T-cell (primary cell): ENCODE data around the gene OR7C1. TPM values are rescaled to one million over a fixed set of nuclear protein-coding genes. Genes with fewer than 3 reads are reported as not detected.

Experiments used
- ATAC-seq, 4 experiments: fragments of 200-7000 bp in 3 of 4; fragments of 150-1000 bp in 1 of 4; cut with Tn5 transposase; replicated peaks in 1 of 4; 1 replicate in 3 of 4; 2 replicates in 1 of 4; pipeline ENCODE4 v1.10.0; 2021; ENCODE audit warnings: moderate library complexity in 3 of 4, mild to moderate bottlenecking in 2 of 4, moderate number of reproducible peaks in 1 of 4
- CTCF ChIA-PET, 2 donors: fragments of 300-600 bp; sonication (Branson Sonifier 250); formaldehyde crosslinking; loops; one replicate each; lab custom pipeline; 2022; ENCODE audit warnings: antibody characterized with exemption in 2 of 2; lab: Charles Lee
- POLR2A ChIA-PET, 2 donors: fragments of 300-600 bp; sonication (Branson Sonifier 250); formaldehyde crosslinking; loops; one replicate each; lab custom pipeline; 2022; ENCODE audit warnings: antibody characterized with exemption in 2 of 2; lab: Charles Lee
- DNase-seq, 35 experiments: peaks; one replicate each; pipeline versions ENCODE4 v3.0.0 to v3.0.0-alpha.2; 2013 to 2023
- H3K27ac ChIP-seq: one replicate; pipeline ENCODE4 v1.5.1; 2013; ENCODE audit warnings: low read length
- H3K27me3 ChIP-seq, 2 experiments: replicated peaks in 1 of 2; 1 replicate in 1 of 2; 2 replicates in 1 of 2; pipeline versions ENCODE4 v1.6.1 to v1.7.0; 2013; ENCODE audit warnings: low read length in 1 of 2, mixed read lengths in 1 of 2; ENCODE audit not compliant: control insufficient read depth in 2 of 2, insufficient read depth in 2 of 2; ENCODE audit errors: extremely low read depth in 1 of 2
- H3K36me3 ChIP-seq, 2 donors: 1 replicate in 1 of 2; 2 replicates in 1 of 2; pipeline versions ENCODE4 v1.6.1 to v1.7.0; 2013; ENCODE audit warnings: low read length in 1 of 2; ENCODE audit not compliant: control insufficient read depth in 2 of 2, insufficient read depth in 1 of 2; ENCODE audit errors: extremely low read depth in 1 of 2
- H3K4me1 ChIP-seq, 2 experiments: 1 replicate in 1 of 2; 2 replicates in 1 of 2; pipeline versions ENCODE4 v1.6.1 to v1.7.0; 2013; ENCODE audit warnings: low read length in 2 of 2, mixed read lengths in 1 of 2; ENCODE audit not compliant: insufficient read depth in 2 of 2, control insufficient read depth in 1 of 2; ENCODE audit errors: extremely low read depth in 1 of 2
- H3K4me3 ChIP-seq, 2 donors: 1 replicate in 1 of 2; 2 replicates in 1 of 2; pipeline versions ENCODE4 v1.5.1 to v1.7.0; 2013; ENCODE audit warnings: mild to moderate bottlenecking in 2 of 2, low read length in 1 of 2, moderate library complexity in 1 of 2; ENCODE audit not compliant: control insufficient read depth in 1 of 2; ENCODE audit errors: extremely low read depth in 1 of 2
- H3K9me3 ChIP-seq: 2 replicates; pipeline ENCODE4 v1.7.0; 2013
- H3K27ac Mint-ChIP-seq, 2 donors: one replicate each; pipeline ENCODE4 v1.8.0; 2020 to 2021; ENCODE audit warnings: mild to moderate bottlenecking in 2 of 2, mixed read lengths in 2 of 2
- H3K27me3 Mint-ChIP-seq, 2 donors: one replicate each; pipeline ENCODE4 v1.8.0; 2021 to 2022; ENCODE audit warnings: mixed read lengths in 2 of 2
- H3K36me3 Mint-ChIP-seq: one replicate; pipeline ENCODE4 v1.8.0; 2021; ENCODE audit warnings: mixed read lengths
- H3K4me1 Mint-ChIP-seq, 3 donors: one replicate each; pipeline ENCODE4 v1.8.0; 2020 to 2022; ENCODE audit warnings: mixed read lengths in 3 of 3, mild to moderate bottlenecking in 1 of 3
- H3K4me3 Mint-ChIP-seq, 3 donors: one replicate each; pipeline ENCODE4 v1.8.0; 2020 to 2022; ENCODE audit warnings: mild to moderate bottlenecking in 3 of 3, mixed read lengths in 3 of 3, moderate library complexity in 3 of 3
- H3K9me3 Mint-ChIP-seq, 3 donors: one replicate each; pipeline ENCODE4 v1.8.0; 2020 to 2022; ENCODE audit warnings: mixed read lengths in 3 of 3
- WGBS: methylation state at CpG from one replicate; pipeline ENCODE4 v1.1.5; 2013; ENCODE audit warnings: missing lambda C conversion rate; ENCODE audit not compliant: insufficient coverage; 5-methylcytosine and 5-hydroxymethylcytosine counted together
- total RNA-seq, 35 experiments: library from RNA in 6 of 35; stranded (reverse) in 6 of 35; fragments of 120-200 nt in 1 of 35; gene quantifications; one replicate each; pipeline versions ENCODE4 v1.2.1 to v1.2.4 and lab custom pipeline; 2013 to 2026

Gene OR7C1
- total RNA-seq, 5 donors from 2014 or later (not counting 1 experiment from before 2014, with no cell fraction given), result not detected

DNA sequence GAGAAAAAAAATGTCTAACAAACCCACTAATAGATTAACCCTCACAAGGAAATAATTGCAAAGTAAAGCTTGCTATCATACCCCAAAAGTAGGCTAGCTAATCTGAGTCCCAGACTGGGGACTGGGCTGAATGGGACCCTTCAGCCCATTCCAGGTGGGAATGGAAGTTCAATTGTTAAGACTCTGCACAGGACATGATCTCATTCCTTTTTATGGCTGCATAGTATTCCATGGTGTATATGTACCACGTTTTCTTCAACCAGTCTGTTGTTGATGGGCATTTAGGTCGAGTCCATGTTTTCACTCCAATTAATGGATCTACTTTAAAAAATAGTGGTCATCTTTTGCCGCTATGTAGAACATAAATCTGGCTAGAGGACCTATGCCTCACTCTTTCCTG lies 17.9 kb downstream of the OR7C1 start:
- ChIA-PET POLR2A (no interaction called here), CTCF (no interaction called here)
- DNase-seq (no peak), ATAC-seq (no peak)
- Mint-ChIP-seq H3K27ac (no peak overlapping the region), H3K4me1 (no peaks in the 10 kb centered on the region), H3K9me3 (peaks cover 0 to 3% (median 0%) of the 10 kb centered on the region in 3 donors), H3K36me3 (no peaks in the 10 kb centered on the region), H3K4me3 (no peak overlapping the region), H3K27me3 (peaks cover 12 to 16% of the 10 kb centered on the region in 2 donors)
- Histone ChIP-seq H3K27me3 (peaks cover 0 to 7% of the 10 kb centered on the region in 2 experiments), H3K4me3 (no peak overlapping the region), H3K9me3 (no peaks in the 10 kb centered on the region), H3K36me3 (no peaks in the 10 kb centered on the region), H3K27ac (no peak overlapping the region), H3K4me1 (no peaks in the 10 kb centered on the region)
- WGBS, result 46% methylated on average over 2 of the region's 3 CpGs

DNA sequence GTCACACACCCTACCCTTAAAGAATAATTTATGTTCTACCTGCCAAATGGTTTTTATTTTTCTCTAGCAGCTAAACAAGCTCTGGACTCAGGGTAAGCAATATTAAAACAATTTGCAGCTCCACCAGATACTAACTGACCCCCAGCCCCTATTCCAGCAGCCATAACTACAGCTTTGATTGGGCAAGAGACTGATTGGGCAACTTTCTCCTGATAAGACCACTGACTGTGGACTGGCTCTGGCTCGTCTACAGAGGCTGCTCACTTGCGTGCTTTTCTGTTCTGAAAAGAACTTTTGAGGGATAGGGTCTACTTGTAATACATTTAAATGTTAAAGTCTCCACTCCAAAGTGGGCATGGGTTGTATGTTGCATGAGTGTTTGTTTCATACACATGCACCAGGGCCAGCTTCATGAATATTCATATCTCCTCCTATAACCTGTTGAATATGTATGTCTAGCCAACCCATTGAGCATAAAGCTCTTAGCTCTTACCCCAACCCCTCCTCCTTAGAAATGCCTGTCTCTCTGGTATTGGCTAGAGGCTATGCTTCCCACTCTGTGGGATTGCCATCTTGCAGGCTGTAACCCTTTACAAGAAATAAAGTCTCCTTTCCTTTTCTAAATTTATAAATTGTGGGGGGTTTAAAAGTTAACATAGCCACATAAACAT lies 19.9 kb downstream of the OR7C1 start:
- no peak overlapping the region for H3K27ac ChIP-seq
- Mint-ChIP-seq H3K27ac (no peak overlapping the region), H3K27me3 (peaks cover 6% of the 10 kb centered on the region in 2 donors), H3K4me1 (no peaks in the 10 kb centered on the region), H3K4me3 (no peak overlapping the region), H3K36me3 (no peaks in the 10 kb centered on the region), H3K9me3 (peaks cover 0 to 3% (median 0%) of the 10 kb centered on the region in 3 donors)
- H3K4me3 ChIP-seq, result no peak overlapping the region
- no peaks in the 10 kb centered on the region for H3K36me3 ChIP-seq
- H3K4me1 ChIP-seq, result no peaks in the 10 kb centered on the region
- ATAC-seq (no peak), DNase-seq (no peak)
- ChIA-PET POLR2A (no interaction called here), CTCF (no interaction called here)
- peaks cover 0 to 7% of the 10 kb centered on the region in 2 experiments for H3K27me3 ChIP-seq
- WGBS, result no CpG with 5 or more reads among the region's 2 CpGs
- no peaks in the 10 kb centered on the region for H3K9me3 ChIP-seq

GRCh38 chr19:14809272-14810057 lies 25.5 kb downstream of the OR7C1 start:
- H3K9me3 Mint-ChIP-seq, result no peaks in the 10 kb centered on the region
- no peaks in the 10 kb centered on the region for H3K36me3 Mint-ChIP-seq
- no peak for ATAC-seq
- H3K4me3 Mint-ChIP-seq, result no peak overlapping the region
- no peak overlapping the region for H3K27ac ChIP-seq
- 57% methylated on average over 5 of the region's 9 CpGs for WGBS
- DNase-seq, result no peak
- no peaks in the 10 kb centered on the region for H3K9me3 ChIP-seq
- no peak overlapping the region for H3K27ac Mint-ChIP-seq
- CTCF ChIA-PET, result no interaction called here
- no peaks in the 10 kb centered on the region for H3K4me1 Mint-ChIP-seq
- H3K27me3 Mint-ChIP-seq, result peaks cover 7 to 11% of the 10 kb centered on the region in 2 donors
- no peak overlapping the region for H3K4me3 ChIP-seq
- POLR2A ChIA-PET, result no interaction called here
- H3K27me3 ChIP-seq, result peaks cover 0 to 3% of the 10 kb centered on the region in 2 experiments
- no peaks in the 10 kb centered on the region for H3K36me3 ChIP-seq
- H3K4me1 ChIP-seq, result no peaks in the 10 kb centered on the region

DNA sequence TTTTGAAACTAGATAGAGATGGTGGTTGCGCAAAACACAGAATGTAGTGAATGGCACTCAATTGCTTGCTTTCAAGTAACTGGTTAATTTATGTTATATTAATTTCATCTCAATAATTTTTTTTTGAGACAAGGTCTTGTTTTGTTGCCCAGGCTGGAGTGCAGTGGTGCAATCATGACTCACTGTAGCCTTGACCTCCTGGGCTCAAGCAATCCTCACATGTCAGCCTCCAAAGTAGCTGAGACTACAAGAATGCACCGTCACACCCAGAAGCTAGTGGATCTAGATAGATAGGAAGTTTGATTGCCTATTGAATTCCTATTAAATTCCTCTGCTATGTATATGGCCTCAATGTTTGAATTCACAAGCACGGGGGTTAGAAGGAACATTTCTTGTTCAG lies 30.2 kb downstream of the OR7C1 start:
- H3K4me3 ChIP-seq, result no peak overlapping the region
- H3K36me3 Mint-ChIP-seq, result no peaks in the 10 kb centered on the region
- ATAC-seq (no peak), DNase-seq (no peak)
- no peaks in the 10 kb centered on the region for H3K36me3 ChIP-seq
- no peaks in the 10 kb centered on the region for H3K4me1 Mint-ChIP-seq
- CTCF ChIA-PET, result no interaction called here
- no peaks in the 10 kb centered on the region for H3K9me3 Mint-ChIP-seq
- H3K27ac ChIP-seq, result no peak overlapping the region
- no peaks in the 10 kb centered on the region for H3K9me3 ChIP-seq
- POLR2A ChIA-PET, result no interaction called here
- peaks cover 0 to 3% of the 10 kb centered on the region in 2 experiments for H3K27me3 ChIP-seq
- H3K27me3 Mint-ChIP-seq, result peaks cover 15 to 24% of the 10 kb centered on the region in 2 donors
- no CpG with 5 or more reads among the region's 3 CpGs for WGBS
- H3K4me1 ChIP-seq, result no peaks in the 10 kb centered on the region
- no peak overlapping the region for H3K27ac Mint-ChIP-seq
- no peak overlapping the region for H3K4me3 Mint-ChIP-seq

GRCh38 chr19:14798760-14799159 lies 36.2 kb downstream of the OR7C1 start:
- Histone ChIP-seq H3K9me3 (no peaks in the 10 kb centered on the region), H3K4me1 (no peaks in the 10 kb centered on the region), H3K36me3 (no peaks in the 10 kb centered on the region), H3K4me3 (no peak overlapping the region), H3K27me3 (peaks cover 0 to 6% of the 10 kb centered on the region in 2 experiments), H3K27ac (no peak overlapping the region)
- WGBS, result 90% methylated on average over 2 of the region's 5 CpGs
- Mint-ChIP-seq H3K27me3 (peaks cover 24 to 25% of the 10 kb centered on the region in 2 donors), H3K9me3 (no peaks in the 10 kb centered on the region), H3K4me3 (no peak overlapping the region), H3K27ac (no peak overlapping the region), H3K36me3 (no peaks in the 10 kb centered on the region), H3K4me1 (no peaks in the 10 kb centered on the region)
- ChIA-PET POLR2A (no interaction called here), CTCF (no interaction called here)
- no peak for DNase-seq
- ATAC-seq, result no peak

GRCh38 chr19:14796021-14796420 lies 39.0 kb downstream of the OR7C1 start:
- CTCF ChIA-PET, result no interaction called here
- Histone ChIP-seq H3K4me3 (no peak overlapping the region), H3K27ac (no peak overlapping the region), H3K27me3 (peaks cover 0 to 2% of the 10 kb centered on the region in 2 experiments), H3K36me3 (no peaks in the 10 kb centered on the region), H3K4me1 (no peaks in the 10 kb centered on the region), H3K9me3 (no peaks in the 10 kb centered on the region)
- DNase-seq (no peak), ATAC-seq (no peak)
- Mint-ChIP-seq H3K27ac (no peak overlapping the region), H3K9me3 (no peaks in the 10 kb centered on the region), H3K4me3 (no peak overlapping the region), H3K36me3 (no peaks in the 10 kb centered on the region), H3K4me1 (no peaks in the 10 kb centered on the region), H3K27me3 (peaks cover 18 to 19% of the 10 kb centered on the region in 2 donors)
- POLR2A ChIA-PET, result no interaction called here
- WGBS, result 98% methylated on average over 7 of the region's 11 CpGs
